GM18951 (cell line): ENCODE data around the gene TSHZ2.
"Not testable (repeated sequence)": the region's sequence is repeated elsewhere in the genome, so short reads cannot be mapped to it uniquely, and the experiment has no call there.

Experiments used
- POLR2A ChIP-seq: IDR thresholded peaks from 4 replicates; pipeline ENCODE4 v1.6.1; 2011; ENCODE audit warnings: mild to moderate bottlenecking; ENCODE audit not compliant: insufficient read length, insufficient read depth; ENCODE audit errors: extremely low read depth
- in situ Hi-C: fragments of 300-500 bp; cut with MboI; formaldehyde crosslinking; loops from one replicate; pipeline ENCODE4 v1.12.0; 2022; ENCODE audit warnings: low sequenced_read_pairs, mixed read lengths, inconsistent platforms; ENCODE audit not compliant: unreplicated experiment

Gene TSHZ2

GRCh38 chr20:52943185-52943841 lies 28.8 kb upstream of the TSHZ2 start:
- in situ Hi-C loops: no loop called here

DNA sequence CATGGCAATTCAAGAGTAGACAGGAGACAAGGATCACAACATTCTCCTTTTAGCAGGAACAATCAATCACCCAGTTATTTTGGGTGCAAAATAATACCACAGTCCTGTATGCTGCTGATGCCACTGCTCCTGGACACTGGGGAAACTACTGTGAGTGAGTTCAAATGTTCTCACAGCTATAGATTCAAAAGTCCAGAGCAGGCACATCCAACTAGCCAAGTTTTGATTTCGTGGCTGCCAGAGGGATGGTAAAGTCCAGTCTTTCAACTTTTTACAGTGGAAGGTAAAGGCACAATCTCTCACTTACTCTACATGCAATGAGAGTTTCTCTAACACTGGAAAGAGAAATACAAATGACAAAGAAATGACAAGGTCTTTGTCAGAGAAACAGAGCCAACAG lies 26.9 kb upstream of the TSHZ2 start:
- in situ Hi-C loops: no loop called here
- TF ChIP-seq POLR2A: no peak

More at GRCh38 chr20:52943185-52943841, 28.8 kb upstream of the TSHZ2 start:
- no peak for TF ChIP-seq POLR2A

GRCh38 chr20:52945862-52946522 lies 26.2 kb upstream of the TSHZ2 start:
- in situ Hi-C loops: no loop called here
- no peak for TF ChIP-seq POLR2A

GRCh38 chr20:52948491-52948890 lies 23.7 kb upstream of the TSHZ2 start:
- no peak for TF ChIP-seq POLR2A
- in situ Hi-C loops: no loop called here

GRCh38 chr20:52953020-52953419 lies 19.1 kb upstream of the TSHZ2 start:
- TF ChIP-seq POLR2A: no peak
- in situ Hi-C loops: no loop called here

DNA sequence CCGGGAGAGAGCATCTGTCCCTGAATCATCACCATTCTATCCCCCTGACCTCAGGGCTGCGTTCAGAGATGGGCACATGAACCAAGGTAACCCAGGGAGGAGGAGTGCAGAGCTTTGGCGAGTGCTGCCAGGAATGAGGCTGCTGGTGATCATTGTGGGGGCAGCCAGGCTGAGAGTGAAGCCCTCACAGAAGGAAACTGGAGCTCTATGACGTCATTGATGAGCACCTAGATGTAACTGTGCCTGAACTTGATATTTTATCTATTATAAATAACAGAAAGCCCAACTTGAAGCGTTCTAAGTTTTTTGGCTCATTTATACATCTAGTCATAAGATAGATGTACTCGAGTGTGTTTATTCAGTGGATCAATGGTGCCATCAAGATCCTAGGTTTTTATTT lies 17.3 kb upstream of the TSHZ2 start:
- TF ChIP-seq POLR2A: no peak
- in situ Hi-C loops: no loop called here

DNA sequence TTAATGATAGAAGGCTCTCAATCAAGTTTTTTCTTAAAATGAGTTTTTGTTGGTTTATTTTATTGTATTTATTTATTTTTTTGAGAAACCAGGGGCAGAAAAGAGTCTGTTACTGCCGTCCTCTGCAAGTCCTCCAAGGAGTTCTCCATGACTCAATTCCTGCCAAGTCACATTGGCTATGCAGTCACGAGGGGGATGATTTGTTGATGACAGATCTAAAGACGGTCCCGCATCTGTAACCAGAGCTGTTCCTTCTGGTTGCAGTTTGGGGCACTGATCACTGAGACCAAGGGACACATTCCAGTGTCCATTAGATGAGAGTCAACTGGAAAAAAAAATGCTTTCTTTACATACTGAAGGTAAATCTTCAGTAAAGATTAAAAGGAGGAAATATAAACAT lies 13.9 kb upstream of the TSHZ2 start:
- in situ Hi-C loops: no loop called here
- TF ChIP-seq POLR2A: no peak

GRCh38 chr20:52959125-52959524 lies 13.0 kb upstream of the TSHZ2 start:
- no peak for TF ChIP-seq POLR2A
- in situ Hi-C loops: no loop called here

DNA sequence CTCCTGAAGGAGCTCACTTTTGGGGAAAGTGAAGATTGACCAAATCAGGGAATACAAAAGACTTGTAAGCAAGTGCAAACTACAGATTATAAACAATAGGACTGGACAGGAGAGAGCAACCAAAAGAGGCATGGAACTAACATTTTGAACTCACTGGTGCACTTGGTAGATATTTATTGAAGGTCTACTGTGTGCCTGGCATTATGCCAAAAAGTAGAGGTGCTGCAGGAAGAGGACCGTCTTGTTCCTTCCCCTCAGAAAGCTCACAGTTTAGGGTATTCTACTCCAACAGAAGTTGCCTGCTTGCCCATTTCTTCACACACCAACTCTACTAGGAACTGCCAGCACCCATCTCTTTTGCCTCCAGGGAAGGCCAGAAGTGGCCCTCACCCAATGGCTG lies 10.0 kb upstream of the TSHZ2 start:
- in situ Hi-C loops: no loop called here
- TF ChIP-seq POLR2A: no peak

DNA sequence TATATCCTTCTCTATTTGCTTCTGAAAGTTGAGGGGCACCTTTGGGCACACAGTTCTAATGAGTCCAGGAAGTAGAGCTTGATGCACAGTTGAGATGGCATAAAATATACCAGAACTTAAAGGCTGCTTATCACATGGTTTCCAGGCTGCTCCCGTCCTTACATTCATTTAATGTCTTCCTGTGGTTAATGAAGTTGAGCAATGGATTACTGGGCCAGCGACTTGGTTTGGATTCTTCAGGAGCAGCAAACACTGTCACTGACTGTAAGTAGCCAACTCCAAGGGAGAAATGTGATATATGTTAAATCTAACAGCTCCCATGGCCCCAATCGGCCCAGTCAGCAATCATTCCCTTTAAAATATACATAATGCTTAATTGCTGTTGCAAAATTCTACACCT lies 9.0 kb upstream of the TSHZ2 start:
- in situ Hi-C loops: no loop called here
- TF ChIP-seq POLR2A: no peak

- in situ Hi-C loops: no loop called here
- no peak for TF ChIP-seq POLR2A
Measured at GRCh38 chr20:52964131-52964530, 8.0 kb upstream of the TSHZ2 start.

GRCh38 chr20:52965380-52965779 lies 6.8 kb upstream of the TSHZ2 start:
- no peak for TF ChIP-seq POLR2A
- in situ Hi-C loops: no loop called here

GRCh38 chr20:52965819-52966218 lies 6.3 kb upstream of the TSHZ2 start:
- TF ChIP-seq POLR2A: no peak
- in situ Hi-C loops: no loop called here

- in situ Hi-C loops: not testable (repeated sequence)
Measured at GRCh38 chr20:52966543-52966942, 5.6 kb upstream of the TSHZ2 start.
